Measurements from ENCODE around the gene WDR87. TPM values are rescaled to one million over a fixed set of nuclear protein-coding genes. Genes with fewer than 3 reads are reported as not detected.
"Not testable (repeated sequence)": the region's sequence is repeated elsewhere in the genome, so short reads cannot be mapped to it uniquely, and the experiment has no call there.

WDR87 gene
- total RNA-seq, 1 donor from 2014 or later = not detected

DNA sequence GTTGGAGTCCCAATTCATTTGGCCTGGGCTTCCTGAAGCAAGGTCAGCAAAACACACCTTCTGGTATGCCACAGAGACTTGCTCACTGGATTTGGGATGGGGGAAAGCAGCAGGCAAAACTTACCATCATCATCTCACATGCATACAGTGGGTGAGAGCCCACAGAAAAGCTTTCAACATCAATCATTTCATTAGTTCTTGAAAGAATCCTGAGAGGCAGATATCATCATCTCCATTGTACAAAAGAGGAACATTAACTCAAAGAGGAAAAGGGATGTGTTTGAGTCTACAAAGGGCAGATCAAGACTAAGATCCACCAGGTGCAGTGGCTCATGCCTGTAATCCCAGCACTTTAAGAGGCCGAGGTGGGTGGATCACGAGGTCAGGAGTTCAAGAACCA, 6.4 kb downstream of the WDR87 start:
- intact Hi-C loops (cut with DNase I) = loop anchor here (2.0 kb wide), 1 partner anchor 329 kb away; no protein-coding TSS in a partner anchor

DNA sequence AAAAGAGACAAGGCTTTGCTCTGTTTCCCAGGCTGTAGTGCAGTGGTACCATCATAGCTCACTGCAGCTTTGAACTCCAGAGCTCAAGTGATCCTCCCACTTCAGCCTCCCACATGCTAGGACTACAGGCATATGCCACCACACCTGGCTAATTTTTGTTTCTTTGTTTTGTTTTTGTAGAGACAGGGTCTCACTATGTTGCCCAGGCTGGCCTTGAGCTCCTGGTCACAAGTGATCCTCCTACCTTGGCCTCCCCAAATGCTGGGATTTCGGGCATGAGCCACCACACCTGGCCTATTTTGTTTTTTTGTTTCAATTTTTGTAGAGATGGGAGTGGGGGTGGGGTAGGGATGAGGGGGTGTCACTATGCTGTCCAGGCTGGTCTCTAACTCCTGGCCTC, 6.9 kb downstream of the WDR87 start:
- no peak for DNase-seq (ENCODE audit: low spot score)
- intact Hi-C loops (cut with DNase I) = loop anchor here (2.0 kb wide), 1 partner anchor 329 kb away; no protein-coding TSS in a partner anchor

More for the DNA sequence above, 6.4 kb downstream of the WDR87 start:
- no peak for DNase-seq (ENCODE audit: low spot score)

GRCh38 chr19:37896180-37896579, 10.2 kb downstream of the WDR87 start:
- intact Hi-C loops (cut with DNase I) = no loop called here
- DNase-seq (ENCODE audit: low spot score) = no peak

- intact Hi-C loops (cut with DNase I) = no loop called here
- DNase-seq (ENCODE audit: low spot score) = no peak
These were observed 12.4 kb downstream of the WDR87 start for GRCh38 chr19:37893845-37894575.

DNA sequence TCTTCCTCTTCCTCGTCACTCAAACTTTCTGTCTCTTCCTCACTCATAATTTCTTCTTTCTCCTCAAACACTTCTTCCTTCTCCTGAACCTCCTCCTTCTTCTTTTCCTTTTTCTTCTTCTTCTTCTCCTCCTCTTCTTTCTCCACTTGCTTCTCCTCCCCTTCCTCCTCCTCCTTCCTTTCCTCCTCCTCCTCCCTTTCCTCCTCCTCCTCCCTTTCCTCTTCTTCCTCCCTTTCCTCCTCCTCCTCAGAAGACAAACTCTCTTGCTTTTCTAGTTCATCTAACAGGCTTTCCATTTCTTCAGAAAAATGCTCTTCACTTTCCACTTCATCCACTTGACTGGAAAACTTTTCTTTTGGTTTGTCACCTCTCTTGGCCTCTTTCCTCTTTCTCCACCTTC, 19.8 kb downstream of the WDR87 start:
- DNase-seq (ENCODE audit: low spot score) = no peak
- intact Hi-C loops (cut with DNase I) = no loop called here

DNA sequence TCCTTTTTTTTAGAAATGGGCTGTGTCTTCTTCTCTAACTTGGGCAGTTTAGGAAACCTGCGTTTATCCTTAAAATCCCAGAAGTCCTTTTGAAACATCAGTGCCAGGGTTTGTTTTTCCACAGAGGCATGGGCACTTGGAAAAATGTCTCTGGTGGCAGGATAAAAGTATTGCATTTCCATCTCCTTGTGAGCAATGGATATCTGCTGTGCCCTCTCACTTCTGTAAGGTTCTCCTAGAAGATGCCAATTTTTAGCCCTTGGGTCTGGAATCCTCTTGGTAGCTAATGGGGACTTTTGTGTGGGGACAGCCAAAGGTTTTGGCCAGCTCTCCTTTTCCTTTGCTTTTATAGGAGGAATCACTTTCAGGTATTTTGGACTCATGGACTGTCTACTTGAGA, 21.0 kb downstream of the WDR87 start:
- intact Hi-C loops (cut with DNase I) = no loop called here
- no peak for DNase-seq (ENCODE audit: low spot score)

- DNase-seq (ENCODE audit: low spot score) = no peak
- intact Hi-C loops (cut with DNase I) = no loop called here
These were observed 29.2 kb downstream of the WDR87 start for GRCh38 chr19:37877147-37877546.

GRCh38 chr19:37876032-37876431, 30.4 kb downstream of the WDR87 start:
- DNase-seq (ENCODE audit: low spot score) = no peak

DNA sequence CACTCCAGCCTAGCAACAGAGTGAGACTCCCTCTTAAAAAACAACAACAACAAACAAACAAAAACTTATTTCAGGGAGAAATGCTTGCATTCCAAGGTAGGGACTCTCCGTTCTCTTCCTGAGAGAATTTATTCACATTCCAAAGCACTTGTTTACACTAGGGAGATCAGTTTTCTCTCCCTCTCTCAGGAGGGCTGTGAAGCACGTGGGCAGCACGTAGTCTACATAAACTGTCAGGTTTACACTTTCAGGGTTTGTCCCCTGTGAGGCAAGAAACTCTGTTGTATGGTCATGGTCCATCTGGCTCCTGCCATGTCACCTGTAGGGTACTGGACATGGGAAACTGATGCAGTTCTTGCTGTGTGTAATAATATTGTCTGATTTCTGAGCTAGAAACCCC, 31.6 kb downstream of the WDR87 start:
- no peak for DNase-seq (ENCODE audit: low spot score)
- intact Hi-C loops (cut with DNase I) = no loop called here

More at GRCh38 chr19:37876032-37876431, 30.4 kb downstream of the WDR87 start:
- intact Hi-C loops (cut with DNase I) = no loop called here

DNA sequence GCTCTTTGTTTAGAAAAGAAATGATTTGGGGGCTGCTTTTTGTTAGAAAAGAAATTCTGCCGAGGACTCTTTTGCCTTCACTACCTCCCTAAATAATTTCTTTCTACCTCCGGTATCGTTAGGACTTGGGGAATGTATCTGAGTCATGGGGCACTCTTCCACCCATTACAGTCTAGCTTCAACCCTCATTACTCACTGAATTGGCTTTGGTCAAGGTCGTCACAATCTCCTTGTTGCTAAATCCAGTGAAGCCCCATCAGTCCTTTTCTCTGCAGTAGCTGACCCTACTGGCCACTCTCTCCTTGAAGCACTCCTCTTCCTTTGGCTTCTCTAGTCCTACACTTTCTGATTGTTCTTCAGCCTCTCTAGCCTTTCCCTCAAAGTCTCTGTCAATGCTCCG, 34.0 kb downstream of the WDR87 start:
- no peak for DNase-seq (ENCODE audit: low spot score)
- intact Hi-C loops (cut with DNase I) = no loop called here

DNA sequence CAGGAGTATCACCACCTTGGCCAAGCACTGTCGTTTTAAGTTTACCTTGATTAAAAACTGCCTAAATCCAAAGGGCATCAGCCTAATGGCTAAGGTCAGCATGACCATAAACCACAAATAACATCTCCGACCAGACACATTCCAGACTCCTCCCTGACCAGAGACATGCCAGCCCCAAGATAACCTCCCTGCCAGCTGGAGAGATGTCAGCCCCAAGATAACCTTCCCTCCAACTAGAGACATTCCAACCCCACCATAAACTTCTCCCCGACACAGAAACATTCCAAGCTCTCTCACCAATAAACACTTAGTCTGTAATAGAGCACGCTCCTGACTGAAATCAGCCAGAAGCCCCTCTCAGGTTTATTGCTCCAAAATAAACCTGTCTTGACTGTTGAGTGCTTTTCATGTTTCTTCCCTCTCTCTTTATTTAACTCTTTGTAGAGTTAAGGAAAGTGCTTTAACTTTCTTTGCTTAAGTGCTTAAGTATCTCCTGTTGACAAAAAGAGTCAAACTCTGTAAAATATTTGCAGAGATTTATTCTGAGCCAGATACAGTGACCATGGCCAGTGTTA, 36.5 kb downstream of the WDR87 start:
- intact Hi-C loops (cut with DNase I) = no loop called here
- no peak for DNase-seq (ENCODE audit: low spot score)

DNA sequence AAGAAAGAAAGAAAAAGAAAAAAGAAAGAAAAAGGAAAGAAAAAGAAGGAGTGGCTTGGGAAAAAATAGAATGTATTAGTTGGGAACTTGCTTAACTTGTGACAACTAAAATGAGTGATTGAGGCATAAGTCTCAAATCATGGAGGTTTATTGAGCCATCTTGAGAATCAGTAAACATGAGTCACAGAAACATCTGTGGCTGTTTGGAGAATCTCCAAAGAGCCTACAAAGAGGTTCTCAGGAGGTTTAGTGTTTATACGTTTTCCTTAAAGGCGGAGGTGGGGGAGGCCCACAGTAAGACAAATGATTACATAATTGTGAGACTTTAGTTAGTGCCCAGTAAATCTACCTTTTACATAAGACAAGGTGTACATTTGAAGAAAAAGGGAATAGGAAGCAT, 38.6 kb downstream of the WDR87 start:
- no peak for DNase-seq (ENCODE audit: low spot score)
- intact Hi-C loops (cut with DNase I) = no loop called here

GRCh38 chr19:37865930-37866329, 40.5 kb downstream of the WDR87 start:
- DNase-seq (ENCODE audit: low spot score); intact Hi-C loops (cut with DNase I): not testable (repeated sequence)

DNA sequence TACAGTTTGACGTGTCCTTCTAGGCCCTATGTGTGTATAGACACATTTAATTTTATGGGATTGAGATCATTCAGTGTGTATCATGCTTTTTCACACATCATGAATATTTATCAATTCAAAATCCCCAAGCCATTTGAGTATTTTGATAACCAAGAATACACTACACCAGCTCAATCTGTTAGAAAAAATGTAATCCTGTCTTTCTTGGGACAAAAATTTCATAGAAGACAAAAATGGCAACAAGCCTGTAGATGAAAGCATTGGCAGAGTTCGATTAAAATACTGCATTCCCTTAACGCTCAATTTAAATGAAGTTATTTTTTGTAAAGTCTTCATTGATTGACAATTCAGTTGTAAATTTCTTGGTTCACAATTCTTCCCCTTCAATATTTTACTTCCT, 41.9 kb downstream of the WDR87 start:
- intact Hi-C loops (cut with DNase I) = no loop called here
- no peak for DNase-seq (ENCODE audit: low spot score)

GRCh38 chr19:37855098-37855497, 51.3 kb downstream of the WDR87 start:
- no peak for DNase-seq (ENCODE audit: low spot score)

GRCh38 chr19:37845932-37846331, 60.5 kb downstream of the WDR87 start:
- no peak for DNase-seq (ENCODE audit: low spot score)
- intact Hi-C loops (cut with DNase I) = no loop called here

More at GRCh38 chr19:37855098-37855497, 51.3 kb downstream of the WDR87 start:
- intact Hi-C loops (cut with DNase I) = no loop called here

Other genes starting within 250 kb of the WDR87 start
- 4.9 TPM for gene ZNF607, start 186.8 kb downstream of the WDR87 start, total RNA-seq
- gene ZNF573, start 127.0 kb downstream of the WDR87 start, total RNA-seq = 9.9 TPM
- 14.0 TPM for gene SIPA1L3, start 614 bp upstream of the WDR87 start, total RNA-seq

All from cardiac septum (tissue), 1 donor.